Vagina (tissue), 2 donors: ENCODE data around the gene ATXN1L. TPM values are rescaled to one million over a fixed set of nuclear protein-coding genes. Genes with fewer than 3 reads are reported as not detected.

Experiments
- DNase-seq, 2 donors: peaks; one replicate each; pipeline ENCODE4 v3.0.0-alpha.2; 2017; ENCODE audit errors: extremely low spot score in 2 of 2
- H3K27ac ChIP-seq: fragments of 200-600 bp; sonication (generic); one replicate; pipeline ENCODE4 v1.5.1; 2019
- H3K27me3 ChIP-seq: fragments of 200-600 bp; sonication (generic); one replicate; pipeline ENCODE4 v1.5.1; 2019
- H3K36me3 ChIP-seq, 2 donors: fragments of 200-600 bp; sonication (generic); one replicate each; pipeline ENCODE4 v1.5.1; 2017 to 2019
- H3K4me1 ChIP-seq: fragments of 200-600 bp; sonication (generic); one replicate; pipeline ENCODE4 v1.5.1; 2019
- H3K4me3 ChIP-seq, 2 donors: fragments of 200-600 bp; sonication (generic); 1 replicate in 1 of 2; 2 replicates in 1 of 2; pipeline ENCODE4 v1.5.1; 2016 to 2019
- H3K9me3 ChIP-seq: fragments of 200-600 bp; sonication (generic); one replicate; pipeline ENCODE4 v1.5.1; 2019
- CTCF ChIP-seq, 3 experiments: fragments of 450-650 bp in 2 of 3; fragments of 200-600 bp in 1 of 3; sonication (generic) in 1 of 3; IDR thresholded peaks; one replicate each; pipeline ENCODE4 v1.5.1; 2017 to 2019; ENCODE audit warnings: antibody characterized with exemption in 3 of 3, mild to moderate bottlenecking in 2 of 3, moderate library complexity in 2 of 3
- POLR2A ChIP-seq, 2 donors: fragments of 450-650 bp; IDR thresholded peaks; one replicate each; pipeline ENCODE4 v1.6.1; 2017; ENCODE audit warnings: antibody characterized with exemption in 2 of 2, mild to moderate bottlenecking in 2 of 2, moderate library complexity in 2 of 2
- POLR2AphosphoS5 ChIP-seq, 2 donors: sonication (generic); formaldehyde crosslinking; IDR thresholded peaks; one replicate each; pipeline ENCODE4 v1.9.0; 2017; ENCODE audit warnings: antibody characterized with exemption in 2 of 2, mild to moderate bottlenecking in 2 of 2, low read depth in 1 of 2; ENCODE audit not compliant: insufficient read depth in 1 of 2
- intact Hi-C: fragments of 100-400 bp; cut with DNase I; formaldehyde crosslinking; loops from one replicate; pipeline ENCODE4 v1.15.1; 2023
- total RNA-seq: library from RNA; depleted of rRNA; stranded (reverse); fragments of >200 nt; gene quantifications from one replicate; pipeline ENCODE4 v1.2.3, GENCODE V29; 2016

Gene ATXN1L
- total RNA-seq = 15.0 TPM

GRCh38 chr16:71845639-71846430, at the start of gene ATXN1L:
TSS of gene ATXN1L (plus strand) at chr16:71845976. CDS start at chr16:71849741, 3,765 bp downstream.
- DNase-seq = peak in 1 of 2 donors; percentile 93
- peak in 1 of 2 donors; percentile 71 for TF ChIP-seq POLR2A (IDR thresholded peaks at IDR 0.05)
- TF ChIP-seq POLR2AphosphoS5 (IDR thresholded peaks at IDR 0.05; ENCODE audit: insufficient read depth in 1 of 2, low read depth in 1 of 2) = peak; percentile 72 to 95
- TF ChIP-seq CTCF (IDR thresholded peaks at IDR 0.05) = no peak
- peak within 1 kb of the TSS; percentile 62 to 94 for H3K4me3 ChIP-seq
- H3K27ac ChIP-seq = peak within 1 kb of the TSS; percentile 78
- H3K9me3 ChIP-seq = no peaks in the 10 kb centered on the region
- no peaks in the 10 kb centered on the region for H3K27me3 ChIP-seq
- peaks cover 0 to 21% of the 10 kb centered on the region in 2 donors for H3K36me3 ChIP-seq
- H3K4me1 ChIP-seq = peaks cover 10% of the 10 kb centered on the region
- intact Hi-C loops = no loop called here

- H3K9me3 ChIP-seq = no peaks in the 10 kb centered on the region
- TF ChIP-seq CTCF (IDR thresholded peaks at IDR 0.05) (no peak), POLR2A (IDR thresholded peaks at IDR 0.05) (no peak), POLR2AphosphoS5 (IDR thresholded peaks at IDR 0.05; ENCODE audit: insufficient read depth in 1 of 2, low read depth in 1 of 2) (no peak)
- H3K36me3 ChIP-seq = peaks cover 0 to 22% of the 10 kb centered on the region in 2 donors
- H3K27me3 ChIP-seq = no peaks in the 10 kb centered on the region
- peaks cover 41% of the 10 kb centered on the region for H3K4me1 ChIP-seq
- H3K4me3 ChIP-seq = no peak overlapping the region
- DNase-seq = no peak
- intact Hi-C loops = no loop called here
- H3K27ac ChIP-seq = no peak overlapping the region
These were observed 49.2 kb upstream of the ATXN1L start for GRCh38 chr16:71796501-71797097.

- H3K9me3 ChIP-seq = no peaks in the 10 kb centered on the region
- peaks cover 36% of the 10 kb centered on the region for H3K4me1 ChIP-seq
- H3K36me3 ChIP-seq = peaks cover 0 to 28% of the 10 kb centered on the region in 2 donors
- no peaks in the 10 kb centered on the region for H3K27me3 ChIP-seq
- no peak overlapping the region for H3K4me3 ChIP-seq
- TF ChIP-seq POLR2A (IDR thresholded peaks at IDR 0.05) (no peak), CTCF (IDR thresholded peaks at IDR 0.05) (no peak), POLR2AphosphoS5 (IDR thresholded peaks at IDR 0.05; ENCODE audit: insufficient read depth in 1 of 2, low read depth in 1 of 2) (no peak)
- DNase-seq = no peak
- intact Hi-C loops = loop anchor here (10.0 kb wide), 1 partner anchor 78 kb away; the partner anchor contains the start of gene PHLPP2
- H3K27ac ChIP-seq = no peak overlapping the region
These were observed 42.5 kb upstream of the ATXN1L start for GRCh38 chr16:71803305-71803690.

GRCh38 chr16:71807905-71808592, 37.7 kb upstream of the ATXN1L start:
- intact Hi-C loops = loop anchor here (10.0 kb wide), 1 partner anchor 83 kb away; the partner anchor contains the start of gene PHLPP2
- Histone ChIP-seq H3K36me3 (peaks cover 0 to 6% of the 10 kb centered on the region in 2 donors), H3K9me3 (no peaks in the 10 kb centered on the region), H3K4me1 (peaks cover 42% of the 10 kb centered on the region), H3K27ac (peak overlapping the region; percentile 99), H3K4me3 (peak overlapping the region; percentile 56 to 93), H3K27me3 (no peaks in the 10 kb centered on the region)
- TF ChIP-seq POLR2AphosphoS5 (IDR thresholded peaks at IDR 0.05; ENCODE audit: insufficient read depth in 1 of 2, low read depth in 1 of 2) (no peak), CTCF (IDR thresholded peaks at IDR 0.05) (no peak), POLR2A (IDR thresholded peaks at IDR 0.05) (no peak)
- no peak for DNase-seq
